Skeletal muscle cell (primary cell): Measurements from ENCODE around the gene CECR2.

ENCODE experiments used
- DNase-seq: peaks from one replicate; pipeline ENCODE4 v3.0.0-alpha.2; 2010; ENCODE audit warnings: low read depth
- H3K4me3 ChIP-seq: 2 replicates; pipeline ENCODE4 v1.5.1; 2011; ENCODE audit warnings: low read depth, mild to moderate bottlenecking, control low read depth, low read length, moderate library complexity

CECR2 gene

GRCh38 chr22:17359501-17359900 lies 9.8 kb upstream of the CECR2 start:
- no peak overlapping the region for H3K4me3 ChIP-seq
- DNase-seq: no peak

GRCh38 chr22:17366329-17366728 lies 2.9 kb upstream of the CECR2 start:
- DNase-seq: no peak
- H3K4me3 ChIP-seq: no peak overlapping the region

DNA sequence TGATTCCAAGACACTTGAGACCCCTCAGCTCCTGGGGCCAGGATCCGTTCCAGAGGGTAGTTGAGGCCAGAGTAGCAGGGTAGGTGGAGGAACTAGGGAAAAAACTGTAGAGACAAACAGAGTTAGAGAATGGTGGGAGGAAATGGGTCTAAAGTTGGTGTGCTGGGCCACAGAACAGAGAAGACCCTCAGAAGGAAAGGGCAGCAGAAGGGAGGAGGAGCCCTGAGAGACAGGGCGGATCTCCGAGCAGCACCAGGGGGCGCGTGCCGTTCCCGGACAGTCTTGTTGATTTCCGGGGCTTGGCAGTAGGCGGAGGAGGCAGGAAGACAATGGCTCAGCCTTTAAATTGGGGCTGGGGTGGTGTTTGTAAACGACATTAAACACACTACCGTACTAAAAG lies 2.4 kb upstream of the CECR2 start:
- H3K4me3 ChIP-seq: no peak overlapping the region
- DNase-seq: no peak

- peak overlapping the region; percentile 39 for H3K4me3 ChIP-seq
- DNase-seq: no peak
These were observed 1.1 kb upstream of the CECR2 start for GRCh38 chr22:17368144-17368543.

GRCh38 chr22:17368554-17369438 lies 464 bp upstream of the CECR2 start:
- peak overlapping the region; percentile 39 for H3K4me3 ChIP-seq
- no peak for DNase-seq

GRCh38 chr22:17370026-17370765 lies 936 bp downstream of the CECR2 start:
- peak overlapping the region; percentile 45 for H3K4me3 ChIP-seq
- DNase-seq: no peak

DNA sequence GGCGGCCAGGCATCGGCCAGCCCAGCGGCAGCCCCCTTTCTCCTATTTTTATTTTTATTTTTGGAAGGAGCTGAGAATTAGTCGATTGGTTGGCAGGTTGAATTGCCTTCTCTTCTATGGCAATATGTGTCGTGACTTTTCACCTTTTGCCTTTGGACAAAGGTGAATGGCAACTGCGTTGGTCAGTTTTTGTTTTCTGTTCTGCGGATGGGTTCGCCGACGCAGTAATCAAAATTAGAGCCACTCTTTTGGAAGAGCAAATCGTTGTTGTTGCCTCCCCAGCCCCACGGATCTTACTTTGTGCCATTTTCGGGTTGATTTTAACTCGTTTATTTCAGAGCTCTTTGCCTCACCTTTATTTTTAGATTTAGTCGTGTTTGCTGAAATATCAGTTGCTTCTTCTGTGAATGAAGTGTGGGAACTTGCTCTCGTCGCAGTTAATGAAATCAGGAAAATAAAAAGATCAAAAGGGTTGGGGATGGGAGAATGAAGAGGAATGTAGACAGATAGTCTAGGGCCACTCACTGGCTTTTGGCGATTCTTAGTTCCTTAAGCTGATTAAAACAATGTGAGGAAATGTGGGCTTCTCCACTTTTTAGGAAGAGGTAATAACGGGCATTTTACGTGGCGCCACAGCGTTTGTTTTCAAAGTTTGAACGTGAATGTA lies 1.6 kb downstream of the CECR2 start:
- peak overlapping the region; percentile 45 for H3K4me3 ChIP-seq

DNA sequence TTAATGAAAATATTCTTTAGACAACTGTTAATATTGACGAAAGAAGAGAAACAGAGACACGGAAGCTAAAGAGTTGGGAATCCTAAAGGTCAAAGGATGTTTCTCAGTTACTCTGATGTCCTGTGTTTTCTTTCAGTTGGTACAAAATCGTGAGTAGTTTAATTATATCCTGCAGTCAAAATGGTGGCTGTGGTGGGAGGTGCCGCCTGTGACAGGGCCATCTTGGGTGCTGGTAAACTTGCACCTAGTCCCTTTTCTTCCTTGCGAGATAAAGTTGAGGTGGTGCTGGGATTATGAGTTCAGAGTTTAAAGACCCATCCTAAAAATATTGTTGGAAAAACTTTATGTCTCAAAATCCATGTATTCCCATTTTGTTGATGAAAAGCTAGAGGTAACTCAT lies 2.2 kb downstream of the CECR2 start:
- DNase-seq: no peak
- H3K4me3 ChIP-seq: peak overlapping the region; percentile 45

More for the DNA sequence above, 1.6 kb downstream of the CECR2 start:
- DNase-seq: no peak

- no peak overlapping the region for H3K4me3 ChIP-seq
- no peak for DNase-seq
These were observed 4.6 kb downstream of the CECR2 start for GRCh38 chr22:17373855-17374254.

- DNase-seq: no peak
- no peak overlapping the region for H3K4me3 ChIP-seq
These were observed 6.8 kb downstream of the CECR2 start for GRCh38 chr22:17375914-17376614.

- no peak for DNase-seq
- H3K4me3 ChIP-seq: no peak overlapping the region
These were observed 7.7 kb downstream of the CECR2 start for GRCh38 chr22:17376950-17377349.

- no peak for DNase-seq
- no peak overlapping the region for H3K4me3 ChIP-seq
These were observed 10.7 kb downstream of the CECR2 start for GRCh38 chr22:17379944-17380343.

- no peak overlapping the region for H3K4me3 ChIP-seq
These were observed 11.3 kb downstream of the CECR2 start for GRCh38 chr22:17380359-17381087.

GRCh38 chr22:17381192-17381913 lies 12.1 kb downstream of the CECR2 start:
- DNase-seq: no peak
- no peak overlapping the region for H3K4me3 ChIP-seq

More at GRCh38 chr22:17380359-17381087, 11.3 kb downstream of the CECR2 start:
- DNase-seq: no peak

DNA sequence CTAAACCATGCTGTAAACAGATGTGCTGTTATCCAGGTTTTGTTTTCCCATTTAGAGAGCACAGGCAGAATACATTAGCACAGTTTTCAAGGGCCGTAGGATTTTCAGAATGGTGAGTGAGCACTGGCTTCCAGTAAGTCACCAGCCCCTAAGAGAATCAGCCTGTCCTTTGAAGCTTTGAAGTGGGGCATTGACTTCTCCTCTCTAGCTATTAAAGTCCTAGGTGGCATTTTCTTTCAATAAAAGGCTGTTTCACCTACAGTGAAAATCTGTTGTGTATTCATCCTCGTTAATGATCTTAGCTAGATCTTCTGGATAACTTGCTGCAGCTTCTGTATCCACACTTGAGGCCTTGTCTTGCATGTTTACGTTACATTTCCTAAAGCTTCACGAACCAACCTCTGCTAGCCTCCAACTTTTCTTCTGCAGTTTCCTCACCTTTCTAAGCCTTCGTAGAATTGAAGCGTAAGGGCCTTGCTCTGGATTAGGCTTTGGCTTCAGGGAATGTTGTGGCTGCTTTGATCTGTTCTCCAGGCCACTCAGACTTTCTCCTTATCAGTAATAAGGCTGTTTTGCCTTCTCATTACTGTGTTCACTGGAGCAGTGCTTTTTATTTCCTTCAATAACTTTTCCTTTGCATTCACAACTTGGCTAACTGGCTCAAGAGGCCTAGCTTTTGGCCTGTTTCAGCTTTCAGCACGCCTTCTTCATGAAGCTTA lies 15.5 kb downstream of the CECR2 start:
- DNase-seq: no peak
- no peak overlapping the region for H3K4me3 ChIP-seq

GRCh38 chr22:17387356-17387755 lies 18.1 kb downstream of the CECR2 start:
- no peak for DNase-seq

DNA sequence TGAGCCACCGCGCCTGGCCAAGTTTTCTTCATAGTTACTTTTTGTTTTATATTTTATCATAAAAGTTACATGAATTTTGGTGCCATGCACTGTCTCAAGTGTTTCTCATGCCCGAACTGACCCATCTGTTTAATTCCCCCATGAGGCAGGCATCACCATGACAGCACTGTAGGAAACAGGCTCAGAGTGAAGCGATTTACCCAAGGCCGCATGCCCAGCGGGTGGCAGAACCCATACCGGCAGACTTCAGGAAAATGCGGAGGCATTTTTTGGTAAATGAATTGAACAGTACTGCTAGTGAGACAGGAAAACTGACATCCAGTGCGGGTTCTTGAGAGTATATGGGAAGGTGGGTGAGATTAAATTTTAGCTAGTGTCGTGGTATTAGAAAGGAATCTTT lies 19.0 kb downstream of the CECR2 start:
- no peak overlapping the region for H3K4me3 ChIP-seq
- no peak for DNase-seq

More at GRCh38 chr22:17387356-17387755, 18.1 kb downstream of the CECR2 start:
- no peak overlapping the region for H3K4me3 ChIP-seq

GRCh38 chr22:17390087-17390486 lies 20.8 kb downstream of the CECR2 start:
- H3K4me3 ChIP-seq: no peak overlapping the region
- DNase-seq: no peak
